ENCODE measurements around the gene MAN1C1.

DNA sequence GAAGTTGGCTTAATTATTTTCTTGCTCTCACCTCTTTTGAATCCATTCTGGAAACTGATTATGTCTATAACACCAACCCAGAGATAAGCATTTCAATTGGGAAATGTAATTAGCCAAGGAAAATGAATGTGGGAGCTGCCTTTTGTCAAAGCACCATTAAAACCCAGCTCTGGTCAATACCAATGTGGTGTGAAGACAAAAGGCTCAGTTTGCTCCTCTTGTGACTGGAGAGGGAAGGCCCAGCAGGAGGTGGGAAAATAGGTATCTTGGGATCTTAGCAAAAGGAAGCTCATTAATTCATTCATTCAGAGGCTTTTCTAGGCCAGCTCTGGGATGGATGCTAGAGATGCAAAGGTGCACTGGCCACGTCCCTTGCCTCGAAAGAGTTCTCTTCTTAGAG, 108.4 kb downstream of the MAN1C1 start:
- no peak for TF ChIP-seq YY1 (IDR thresholded peaks at IDR 0.05; ENCODE audit: insufficient read depth, insufficient read length)
- TF ChIP-seq ZNF274 (IDR thresholded peaks at IDR 0.05; ENCODE audit: low read depth, low read length) = no peak

Data from NT2/D1 (cell line).